Activated naive CD8-positive, alpha-beta T cell treated with anti-CD3 and anti-CD28 coated beads, Interleukin-2, amount 50 U/mL, for 24 hours (primary cell): ENCODE data around the gene ATAD3B.
A peak's percentile ranks its signal among the peaks of the same experiment; 100 is the strongest.
"Not testable (repeated sequence)": the region's sequence is repeated elsewhere in the genome, so short reads cannot be mapped to it uniquely, and the experiment has no call there.

Source experiments
- ATAC-seq: fragments of 150-1000 bp; cut with Tn5 transposase; one replicate; pipeline ENCODE4 v1.10.0; 2021
- DNase-seq: peaks from one replicate; pipeline ENCODE4 v3.0.0; 2021
- H3K27ac Mint-ChIP-seq: one replicate; pipeline ENCODE4 v1.8.0; 2021; ENCODE audit warnings: mild to moderate bottlenecking, mixed read lengths
- H3K27me3 Mint-ChIP-seq: one replicate; pipeline ENCODE4 v1.8.0; 2021; ENCODE audit warnings: mixed read lengths
- H3K36me3 Mint-ChIP-seq: one replicate; pipeline ENCODE4 v1.8.0; 2021; ENCODE audit warnings: low read depth, mixed read lengths
- H3K4me1 Mint-ChIP-seq: one replicate; pipeline ENCODE4 v1.8.0; 2021; ENCODE audit warnings: mixed read lengths
- H3K4me3 Mint-ChIP-seq: one replicate; pipeline ENCODE4 v1.8.0; 2021; ENCODE audit warnings: mild to moderate bottlenecking, moderate library complexity, mixed read lengths
- H3K9me3 Mint-ChIP-seq: one replicate; pipeline ENCODE4 v1.8.0; 2021; ENCODE audit warnings: mixed read lengths

The ATAD3B gene

DNA sequence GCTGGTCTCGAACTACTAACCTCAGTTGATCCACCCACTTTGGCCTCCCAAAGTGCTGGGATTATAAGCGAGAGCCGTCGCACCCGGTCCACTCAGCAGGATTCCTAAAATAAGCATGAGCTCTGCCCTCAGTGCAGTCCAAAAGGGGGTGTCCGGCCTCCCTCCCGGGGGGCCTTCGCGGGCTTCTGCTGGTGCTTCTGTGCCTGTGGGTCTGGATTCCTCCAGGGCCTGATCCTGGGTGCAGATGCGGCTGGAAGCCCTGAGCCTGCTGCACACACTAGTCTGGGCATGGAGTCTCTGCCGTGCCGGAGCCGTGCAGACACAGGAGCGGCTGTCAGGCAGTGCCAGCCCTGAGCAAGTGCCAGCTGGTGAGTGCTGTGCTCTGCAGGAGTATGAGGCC, 45.4 kb downstream of the ATAD3B start:
- ATAC-seq, H3K9me3 Mint-ChIP-seq, H3K4me3 Mint-ChIP-seq, DNase-seq, H3K27me3 Mint-ChIP-seq, H3K27ac Mint-ChIP-seq: not testable (repeated sequence)
- H3K36me3 Mint-ChIP-seq = peaks cover 18% of the 10 kb centered on the region
- peaks cover 10% of the 10 kb centered on the region for H3K4me1 Mint-ChIP-seq

DNA sequence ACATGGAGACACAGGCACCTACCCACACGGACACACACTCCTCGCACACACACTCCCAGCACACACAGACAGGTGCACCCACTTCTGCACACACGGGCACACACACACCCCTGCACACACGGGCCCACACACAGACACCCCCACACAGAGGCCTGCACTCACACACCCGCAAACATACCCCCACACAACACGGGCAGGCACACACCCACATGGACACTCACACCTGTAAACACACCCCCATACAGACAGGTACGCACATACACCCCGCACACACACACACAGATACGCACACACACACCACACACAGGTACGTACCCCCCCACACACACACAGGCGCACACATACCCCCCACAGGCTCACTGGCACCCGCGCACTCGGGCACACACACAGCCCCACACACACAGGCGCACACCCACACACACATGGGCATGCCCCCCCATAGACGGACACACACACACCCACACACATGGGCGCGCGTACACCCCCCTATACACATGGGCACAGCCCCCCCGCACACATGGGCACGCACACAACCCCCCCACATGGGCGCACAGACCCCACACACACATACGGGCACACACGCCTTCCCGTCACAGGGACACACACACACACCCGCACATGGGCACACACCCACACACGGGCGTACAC, 46.5 kb downstream of the ATAD3B start:
- no peak overlapping the region for H3K27ac Mint-ChIP-seq
- H3K4me1 Mint-ChIP-seq = peaks cover 10% of the 10 kb centered on the region
- no peaks in the 10 kb centered on the region for H3K9me3 Mint-ChIP-seq
- no peaks in the 10 kb centered on the region for H3K27me3 Mint-ChIP-seq
- ATAC-seq (no peak), DNase-seq (no peak)
- peaks cover 20% of the 10 kb centered on the region for H3K36me3 Mint-ChIP-seq
- H3K4me3 Mint-ChIP-seq = no peak overlapping the region

DNA sequence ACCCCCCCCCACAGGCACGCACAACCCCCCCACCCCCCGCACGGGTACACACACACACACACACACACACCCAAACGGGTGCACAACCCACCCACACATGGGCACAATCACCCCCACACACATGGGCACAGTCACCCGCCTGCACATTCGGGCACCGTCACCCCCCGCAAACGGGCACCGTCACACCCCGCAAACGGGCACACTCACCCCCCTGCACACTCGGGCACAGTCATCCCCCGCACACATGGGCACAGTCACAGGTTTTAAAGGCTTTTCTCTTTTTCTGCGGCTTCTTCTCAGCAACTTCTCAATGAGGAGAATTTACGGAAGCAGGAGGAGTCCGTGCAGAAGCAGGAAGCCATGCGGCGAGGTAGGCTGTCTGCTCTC, 47.0 kb downstream of the ATAD3B start:
- not testable (repeated sequence) for H3K27ac Mint-ChIP-seq, ATAC-seq

DNA sequence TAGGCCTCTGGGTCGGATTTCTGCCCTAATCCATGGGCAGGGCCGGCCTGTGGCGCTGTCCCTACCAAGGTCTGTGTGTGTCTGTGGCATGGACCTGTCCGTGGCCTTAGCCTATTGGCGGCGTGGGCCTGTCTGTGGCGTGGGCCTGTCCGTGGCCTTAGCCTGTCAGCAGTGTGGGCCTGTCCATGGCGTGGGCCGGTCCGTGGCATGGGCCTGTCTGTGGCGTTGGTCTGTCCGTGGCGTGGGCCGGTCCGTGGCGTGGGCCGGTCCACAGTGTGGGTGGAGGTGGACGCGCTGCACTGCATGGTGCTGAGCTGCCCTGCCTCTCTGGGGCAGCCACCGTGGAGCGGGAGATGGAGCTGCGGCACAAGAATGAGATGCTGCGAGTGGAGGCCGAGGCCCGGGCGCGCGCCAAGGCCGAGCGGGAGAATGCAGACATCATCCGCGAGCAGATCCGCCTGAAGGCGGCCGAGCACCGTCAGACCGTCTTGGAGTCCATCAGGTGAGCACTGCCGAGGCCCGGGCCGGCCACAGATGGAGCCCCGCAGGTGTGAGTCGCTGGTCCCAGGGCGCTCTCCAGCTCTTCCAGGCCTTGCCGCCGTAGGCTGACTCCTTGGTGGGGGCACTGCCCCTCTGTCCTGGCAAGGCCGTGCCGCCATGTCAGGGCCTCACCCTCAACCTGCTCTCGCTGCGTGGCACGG, 48.4 kb downstream of the ATAD3B start:
- H3K27me3 Mint-ChIP-seq, H3K9me3 Mint-ChIP-seq, H3K4me1 Mint-ChIP-seq, DNase-seq, H3K27ac Mint-ChIP-seq, H3K4me3 Mint-ChIP-seq: not testable (repeated sequence)
- peak; percentile 5 for ATAC-seq
- H3K36me3 Mint-ChIP-seq = peaks cover 18% of the 10 kb centered on the region

More for the DNA sequence above, 47.0 kb downstream of the ATAD3B start:
- not testable (repeated sequence) for H3K9me3 Mint-ChIP-seq, DNase-seq, H3K4me1 Mint-ChIP-seq, H3K4me3 Mint-ChIP-seq, H3K27me3 Mint-ChIP-seq
- H3K36me3 Mint-ChIP-seq = peaks cover 20% of the 10 kb centered on the region

DNA sequence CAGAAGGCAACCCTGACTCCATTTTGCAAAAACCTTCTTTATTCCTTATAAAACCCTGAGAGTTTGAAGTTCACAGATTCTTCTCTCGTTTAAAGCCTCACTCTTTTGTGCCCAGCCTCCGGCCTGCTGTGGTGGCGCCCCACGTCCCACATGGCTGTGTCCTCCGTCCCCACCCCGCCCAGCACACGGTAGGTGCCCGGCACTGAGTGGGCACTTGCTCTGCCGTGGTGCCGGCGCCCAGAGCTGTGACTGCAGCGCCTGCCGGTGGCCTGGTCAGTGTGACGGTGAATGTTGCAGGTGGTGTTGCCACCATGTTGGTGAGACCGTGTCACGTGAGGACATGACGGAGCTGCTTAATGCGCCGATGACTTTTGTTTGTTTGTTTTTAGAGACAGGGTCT, 49.8 kb downstream of the ATAD3B start:
- H3K36me3 Mint-ChIP-seq = peaks cover 14% of the 10 kb centered on the region
- ATAC-seq = no peak
- no peak overlapping the region for H3K27ac Mint-ChIP-seq
- no peaks in the 10 kb centered on the region for H3K4me1 Mint-ChIP-seq
- H3K27me3 Mint-ChIP-seq = no peaks in the 10 kb centered on the region
- H3K4me3 Mint-ChIP-seq = no peak overlapping the region
- no peaks in the 10 kb centered on the region for H3K9me3 Mint-ChIP-seq
- no peak for DNase-seq

DNA sequence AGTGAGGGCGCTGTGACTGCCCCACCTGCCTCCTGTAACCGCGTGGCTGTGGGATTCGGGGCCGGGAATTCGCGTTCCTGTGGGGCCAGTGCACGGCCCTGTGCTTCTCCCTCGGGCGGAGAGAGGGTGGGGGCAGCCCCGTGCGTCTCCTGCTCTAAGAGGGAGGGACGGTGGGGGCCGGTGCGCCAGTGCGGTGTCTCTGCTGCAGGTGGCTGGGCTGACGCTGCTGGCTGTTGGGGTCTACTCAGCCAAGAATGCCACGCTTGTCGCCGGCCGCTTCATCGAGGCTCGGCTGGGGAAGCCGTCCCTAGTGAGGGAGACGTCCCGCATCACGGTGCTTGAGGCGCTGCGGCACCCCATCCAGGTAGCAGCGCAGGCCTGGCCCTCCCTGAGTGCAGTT, 51.0 kb downstream of the ATAD3B start:
- not testable (repeated sequence) for H3K27me3 Mint-ChIP-seq, H3K4me1 Mint-ChIP-seq, H3K4me3 Mint-ChIP-seq, DNase-seq, H3K27ac Mint-ChIP-seq, H3K9me3 Mint-ChIP-seq, ATAC-seq
- H3K36me3 Mint-ChIP-seq = peaks cover 15% of the 10 kb centered on the region

DNA sequence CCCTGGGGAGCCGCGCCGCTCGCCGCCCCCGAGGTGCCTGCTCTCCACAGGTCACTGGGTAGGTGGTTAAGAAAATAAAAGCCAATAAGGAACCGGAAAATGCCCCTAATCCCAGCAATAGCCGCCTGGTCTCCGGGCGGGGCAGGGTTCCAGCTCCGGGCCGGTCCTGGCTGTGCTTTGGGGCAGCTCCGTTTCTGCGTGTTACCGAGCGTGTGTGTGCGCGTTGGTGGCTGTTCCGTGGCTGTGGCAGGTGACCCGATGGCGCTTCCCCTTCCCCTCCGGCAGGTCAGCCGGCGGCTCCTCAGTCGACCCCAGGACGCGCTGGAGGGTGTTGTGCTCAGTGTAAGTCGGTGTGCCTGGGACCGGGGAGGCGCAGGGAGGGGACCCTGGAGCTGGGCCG, 51.7 kb downstream of the ATAD3B start:
- not testable (repeated sequence) for DNase-seq, ATAC-seq, H3K27me3 Mint-ChIP-seq, H3K27ac Mint-ChIP-seq, H3K9me3 Mint-ChIP-seq, H3K4me1 Mint-ChIP-seq, H3K4me3 Mint-ChIP-seq
- peaks cover 12% of the 10 kb centered on the region for H3K36me3 Mint-ChIP-seq

DNA sequence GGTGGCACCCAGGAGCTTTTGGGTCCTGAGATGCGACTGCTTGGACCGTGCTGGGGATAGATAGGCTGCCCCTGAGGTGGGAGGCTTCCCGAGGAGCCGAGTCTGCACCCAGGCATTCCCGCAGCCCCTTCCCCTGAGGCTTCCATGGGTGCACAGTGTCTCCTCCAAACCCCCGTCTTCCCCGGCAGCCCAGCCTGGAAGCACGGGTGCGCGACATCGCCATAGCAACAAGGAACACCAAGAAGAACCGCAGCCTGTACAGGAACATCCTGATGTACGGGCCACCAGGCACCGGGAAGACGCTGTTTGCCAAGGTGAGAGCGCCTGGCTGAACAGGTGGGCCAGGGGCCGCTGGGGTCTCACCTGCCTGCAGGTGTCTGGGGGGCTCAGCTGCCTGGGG, 52.1 kb downstream of the ATAD3B start:
- ATAC-seq, H3K27ac Mint-ChIP-seq, H3K4me3 Mint-ChIP-seq, H3K9me3 Mint-ChIP-seq, DNase-seq, H3K27me3 Mint-ChIP-seq, H3K4me1 Mint-ChIP-seq: not testable (repeated sequence)
- H3K36me3 Mint-ChIP-seq = peaks cover 10% of the 10 kb centered on the region

DNA sequence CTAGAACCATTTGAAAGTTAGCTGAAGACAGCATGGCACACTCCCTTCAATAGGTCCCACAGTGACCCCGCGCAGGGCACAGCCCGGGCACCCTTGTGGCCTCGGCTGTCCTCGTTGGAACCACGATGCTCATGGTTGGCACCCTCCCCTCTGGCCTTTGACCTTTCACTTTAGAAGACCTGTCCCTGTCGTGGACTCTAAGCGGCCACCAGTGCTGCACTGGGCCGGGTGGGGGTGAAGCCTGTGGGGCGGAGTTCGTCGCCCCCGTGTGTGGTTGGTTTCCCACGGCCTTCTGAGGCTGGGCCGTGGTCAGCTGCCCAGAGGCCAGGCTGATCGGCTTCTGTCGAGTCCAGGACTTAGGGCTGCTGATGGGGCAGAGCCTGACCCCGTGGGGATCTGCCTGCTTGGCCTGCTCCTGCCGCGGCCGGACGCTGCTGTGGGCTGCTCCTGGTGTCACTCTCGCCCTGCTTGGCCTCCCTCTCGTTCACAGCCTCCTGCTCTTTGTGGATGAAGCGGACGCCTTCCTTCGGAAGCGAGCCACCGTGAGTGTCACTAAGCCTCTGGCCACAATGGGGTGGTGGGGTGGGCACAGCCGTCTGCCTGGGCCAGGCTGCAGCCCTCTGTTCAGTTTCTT, 53.3 kb downstream of the ATAD3B start:
- not testable (repeated sequence) for H3K4me1 Mint-ChIP-seq, ATAC-seq

DNA sequence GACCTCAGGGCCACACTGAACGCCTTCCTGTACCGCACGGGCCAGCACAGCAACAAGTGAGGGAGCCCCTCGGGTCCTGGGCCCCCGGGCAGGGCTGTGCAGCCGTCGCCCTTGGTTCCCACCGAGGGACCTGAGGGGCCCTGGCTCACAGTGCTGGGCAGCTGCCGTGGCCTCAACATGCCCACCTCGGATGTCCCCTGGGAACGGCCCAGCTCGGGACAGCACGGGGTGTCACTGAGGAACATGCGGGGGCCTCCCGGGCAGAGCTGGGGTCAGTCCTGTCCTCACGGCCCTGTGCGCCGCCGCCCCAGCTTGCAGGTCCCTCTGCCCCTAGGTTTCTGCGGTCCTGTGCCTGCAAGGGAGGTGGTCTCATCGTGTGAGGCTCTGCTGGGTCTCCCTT, 54.9 kb downstream of the ATAD3B start:
- not testable (repeated sequence) for ATAC-seq, H3K4me1 Mint-ChIP-seq, H3K4me3 Mint-ChIP-seq

More for the DNA sequence above, 53.3 kb downstream of the ATAD3B start:
- not testable (repeated sequence) for DNase-seq, H3K9me3 Mint-ChIP-seq, H3K27me3 Mint-ChIP-seq, H3K4me3 Mint-ChIP-seq, H3K27ac Mint-ChIP-seq
- peaks cover 19% of the 10 kb centered on the region for H3K36me3 Mint-ChIP-seq

DNA sequence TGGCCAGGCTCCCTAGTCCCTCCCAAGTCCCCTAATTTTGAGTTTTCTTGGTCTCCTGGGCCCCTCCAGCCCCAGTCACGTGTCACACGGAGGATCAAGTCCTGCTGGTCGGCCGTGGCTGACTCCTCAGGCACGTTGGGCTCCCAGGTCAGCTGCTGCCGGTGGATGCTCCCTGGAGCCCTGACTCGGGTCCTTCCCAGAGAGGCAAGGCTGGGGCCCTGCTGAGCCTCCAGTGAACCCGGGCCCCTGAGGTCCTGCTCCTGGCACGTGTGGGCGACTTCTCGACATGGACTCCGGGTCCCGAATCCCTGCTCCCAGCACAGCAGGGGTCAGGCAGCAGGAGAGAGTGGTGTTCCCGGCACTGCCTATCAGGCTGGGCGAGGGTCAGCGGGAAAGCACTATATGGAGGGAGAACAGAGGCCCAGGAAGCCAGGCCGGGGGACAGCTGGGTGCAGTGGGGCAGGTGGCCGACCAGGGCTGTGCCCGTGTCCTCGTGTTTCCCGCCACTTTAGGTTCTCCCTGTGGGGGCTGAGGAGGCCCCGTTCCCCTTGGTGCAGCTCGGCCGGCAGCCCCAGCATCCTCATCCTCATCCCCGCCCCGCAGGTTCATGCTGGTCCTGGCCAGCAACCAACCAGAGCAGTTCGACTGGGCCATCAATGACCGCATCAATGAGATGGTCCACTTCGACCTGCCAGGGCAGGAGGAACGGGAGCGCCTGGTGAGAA, 55.7 kb downstream of the ATAD3B start:
- no peaks in the 10 kb centered on the region for H3K4me1 Mint-ChIP-seq
- peaks cover 28% of the 10 kb centered on the region for H3K36me3 Mint-ChIP-seq
- H3K27me3 Mint-ChIP-seq = no peaks in the 10 kb centered on the region
- H3K27ac Mint-ChIP-seq = no peak overlapping the region
- no peak for ATAC-seq
- peaks cover 4% of the 10 kb centered on the region for H3K9me3 Mint-ChIP-seq
- no peak for DNase-seq
- no peak overlapping the region for H3K4me3 Mint-ChIP-seq

More for the DNA sequence above, 54.9 kb downstream of the ATAD3B start:
- H3K27ac Mint-ChIP-seq, H3K9me3 Mint-ChIP-seq, DNase-seq, H3K27me3 Mint-ChIP-seq: not testable (repeated sequence)
- H3K36me3 Mint-ChIP-seq = peaks cover 29% of the 10 kb centered on the region

DNA sequence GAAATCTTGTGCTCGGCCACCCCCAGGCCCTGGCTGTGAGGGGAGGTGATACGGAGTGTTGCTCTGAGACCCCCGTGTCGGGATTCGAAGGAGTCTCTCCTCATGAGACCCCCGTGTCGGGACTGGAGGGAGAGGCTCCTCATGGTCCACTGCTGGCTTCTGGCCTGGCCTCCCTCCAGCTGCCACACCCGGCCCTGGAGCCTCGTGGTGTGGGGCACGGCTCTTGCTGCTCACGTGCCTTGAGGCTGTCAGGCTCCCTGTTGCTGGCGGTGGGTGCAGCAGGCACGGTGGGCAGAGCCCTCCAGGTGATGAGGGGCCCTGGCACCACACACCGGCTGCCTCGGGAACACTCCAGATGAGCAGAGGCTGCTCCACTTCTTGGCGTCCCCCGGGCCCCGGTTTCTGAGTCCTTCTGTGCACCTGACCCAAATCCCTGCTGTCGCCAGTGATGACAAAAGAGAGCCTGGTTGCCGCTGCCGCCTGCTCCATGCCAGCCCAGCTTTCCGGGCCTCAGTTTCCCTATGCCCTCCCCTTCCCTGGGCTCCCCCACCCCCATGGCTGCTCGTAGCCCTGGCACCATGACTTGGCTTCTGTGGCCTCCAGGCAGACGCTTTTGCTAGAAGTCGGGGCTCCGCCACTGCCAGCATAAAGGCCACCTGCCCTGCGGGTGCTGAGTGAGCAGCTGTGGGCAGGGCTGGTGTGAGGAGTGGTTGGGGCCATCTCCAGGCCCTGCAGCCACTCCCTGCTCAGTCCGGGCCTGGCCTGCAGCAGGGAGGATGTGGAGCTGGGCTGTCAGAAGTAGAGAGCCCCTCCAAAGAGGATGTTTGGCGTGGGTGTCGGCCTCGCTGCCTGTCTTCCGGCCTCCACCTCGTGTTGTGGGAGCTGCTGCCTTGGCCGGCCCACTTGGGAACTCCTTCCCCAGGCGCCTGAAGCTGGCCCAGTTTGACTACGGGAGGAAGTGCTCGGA, 57.0 kb downstream of the ATAD3B start:
- no peak overlapping the region for H3K4me3 Mint-ChIP-seq
- H3K9me3 Mint-ChIP-seq = peaks cover 4% of the 10 kb centered on the region
- no peak overlapping the region for H3K27ac Mint-ChIP-seq
- H3K36me3 Mint-ChIP-seq = peaks cover 29% of the 10 kb centered on the region
- no peaks in the 10 kb centered on the region for H3K27me3 Mint-ChIP-seq
- DNase-seq (no peak), ATAC-seq (no peak)
- H3K4me1 Mint-ChIP-seq = no peaks in the 10 kb centered on the region

DNA sequence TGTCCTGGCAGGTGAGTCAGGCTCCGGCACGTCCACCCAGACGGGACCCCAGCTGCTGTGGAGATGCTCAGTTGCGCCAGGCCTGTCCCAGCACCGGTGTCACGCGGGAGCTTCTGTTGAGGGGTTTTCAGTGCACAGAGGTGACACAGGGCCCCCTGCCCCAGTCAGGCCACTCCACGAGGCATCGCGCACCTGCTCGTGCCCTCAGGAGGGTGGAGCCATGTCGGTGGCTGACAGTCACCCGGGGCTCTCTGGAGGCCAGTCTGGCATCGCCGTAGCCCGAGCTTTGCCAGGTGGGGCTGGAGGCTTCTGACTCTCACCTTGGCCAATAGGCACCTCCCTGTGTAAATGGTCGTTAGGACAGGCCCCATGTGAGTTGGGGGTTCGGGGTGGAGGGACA, 57.8 kb downstream of the ATAD3B start:
- H3K4me1 Mint-ChIP-seq = no peaks in the 10 kb centered on the region
- peaks cover 4% of the 10 kb centered on the region for H3K9me3 Mint-ChIP-seq
- H3K36me3 Mint-ChIP-seq = peaks cover 29% of the 10 kb centered on the region
- H3K27me3 Mint-ChIP-seq = no peaks in the 10 kb centered on the region
- ATAC-seq (no peak), DNase-seq (no peak)
- no peak overlapping the region for H3K4me3 Mint-ChIP-seq
- no peak overlapping the region for H3K27ac Mint-ChIP-seq

DNA sequence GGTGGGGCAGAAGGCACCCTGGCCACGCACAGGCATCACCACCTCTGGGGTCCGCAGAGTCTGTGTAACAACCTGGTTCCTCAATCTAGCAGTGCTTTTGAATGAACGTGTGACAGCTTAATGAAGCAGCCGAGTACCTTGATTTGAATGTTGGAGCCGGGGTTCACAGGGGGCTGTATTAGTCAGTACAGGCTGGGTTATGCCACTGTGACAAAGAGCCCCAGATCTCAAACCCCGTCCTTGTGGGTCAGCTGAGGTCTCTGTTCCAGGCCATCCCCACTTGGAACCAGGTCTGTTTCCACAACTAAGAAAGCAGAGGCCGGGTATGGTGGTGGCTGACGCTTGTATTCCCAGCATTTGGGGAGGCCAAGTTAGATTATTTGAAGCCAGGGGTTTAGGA, 58.4 kb downstream of the ATAD3B start:
- no peak for DNase-seq
- Mint-ChIP-seq H3K4me3 (no peak overlapping the region), H3K36me3 (peaks cover 29% of the 10 kb centered on the region), H3K27me3 (no peaks in the 10 kb centered on the region), H3K27ac (no peak overlapping the region), H3K4me1 (no peaks in the 10 kb centered on the region), H3K9me3 (peaks cover 4% of the 10 kb centered on the region)
- ATAC-seq = no peak
